ENCODE data around the gene DRD3.

DRD3 gene

GRCh38 chr3:114176890-114177289 is 2.0 kb downstream of the DRD3 start:
- no peak for DNase-seq

GRCh38 chr3:114176487-114176886 is 2.4 kb downstream of the DRD3 start:
- DNase-seq = no peak

GRCh38 chr3:114175204-114175987 is 3.5 kb downstream of the DRD3 start:
- DNase-seq = no peak

- DNase-seq = no peak
Measured at GRCh38 chr3:114171677-114172076, 7.2 kb downstream of the DRD3 start.

GRCh38 chr3:114168150-114168549 is 10.7 kb downstream of the DRD3 start:
- no peak for DNase-seq

GRCh38 chr3:114157321-114157720 is 21.5 kb downstream of the DRD3 start:
- DNase-seq = no peak

- peak; percentile 29 for DNase-seq
Measured at GRCh38 chr3:114155370-114155821, 23.5 kb downstream of the DRD3 start.

GRCh38 chr3:114154321-114154821 is 24.5 kb downstream of the DRD3 start:
- DNase-seq = no peak

- DNase-seq = peak; percentile 86
Measured at GRCh38 chr3:114152519-114153151, 26.2 kb downstream of the DRD3 start.

GRCh38 chr3:114151091-114151490 is 27.8 kb downstream of the DRD3 start:
- no peak for DNase-seq

GRCh38 chr3:114147251-114147650 is 31.6 kb downstream of the DRD3 start:
- DNase-seq = no peak

GRCh38 chr3:114144909-114145688 is 33.8 kb downstream of the DRD3 start:
- peak; percentile 30 for DNase-seq

- DNase-seq = no peak
Measured at GRCh38 chr3:114143817-114144216, 35.0 kb downstream of the DRD3 start.

GRCh38 chr3:114139836-114140235 is 39.0 kb downstream of the DRD3 start:
- DNase-seq = no peak

GRCh38 chr3:114133947-114134346 is 44.9 kb downstream of the DRD3 start:
- no peak for DNase-seq

- DNase-seq = no peak
Measured at GRCh38 chr3:114132500-114132899, 46.4 kb downstream of the DRD3 start.

GRCh38 chr3:114128826-114129225 is 50.0 kb downstream of the DRD3 start:
- no peak for DNase-seq

- no peak for DNase-seq
Measured at GRCh38 chr3:114128231-114128630, 50.6 kb downstream of the DRD3 start.

- DNase-seq = no peak
Measured at GRCh38 chr3:114127517-114127916, 51.3 kb downstream of the DRD3 start.

- DNase-seq = no peak
Measured at GRCh38 chr3:114126461-114126860, 52.4 kb downstream of the DRD3 start.

GRCh38 chr3:114122027-114122709 is 56.7 kb downstream of the DRD3 start:
- DNase-seq = no peak

- DNase-seq = no peak
Measured at GRCh38 chr3:114120211-114120610, 58.6 kb downstream of the DRD3 start.

- no peak for DNase-seq
Measured at GRCh38 chr3:114119776-114120175, 59.1 kb downstream of the DRD3 start.

All from activated naive CD4-positive, alpha-beta T cell treated with Interleukin-2 at 50 U/mL for 16 hours (primary cell).